ENCODE data around the gene UBE2H.

DNA sequence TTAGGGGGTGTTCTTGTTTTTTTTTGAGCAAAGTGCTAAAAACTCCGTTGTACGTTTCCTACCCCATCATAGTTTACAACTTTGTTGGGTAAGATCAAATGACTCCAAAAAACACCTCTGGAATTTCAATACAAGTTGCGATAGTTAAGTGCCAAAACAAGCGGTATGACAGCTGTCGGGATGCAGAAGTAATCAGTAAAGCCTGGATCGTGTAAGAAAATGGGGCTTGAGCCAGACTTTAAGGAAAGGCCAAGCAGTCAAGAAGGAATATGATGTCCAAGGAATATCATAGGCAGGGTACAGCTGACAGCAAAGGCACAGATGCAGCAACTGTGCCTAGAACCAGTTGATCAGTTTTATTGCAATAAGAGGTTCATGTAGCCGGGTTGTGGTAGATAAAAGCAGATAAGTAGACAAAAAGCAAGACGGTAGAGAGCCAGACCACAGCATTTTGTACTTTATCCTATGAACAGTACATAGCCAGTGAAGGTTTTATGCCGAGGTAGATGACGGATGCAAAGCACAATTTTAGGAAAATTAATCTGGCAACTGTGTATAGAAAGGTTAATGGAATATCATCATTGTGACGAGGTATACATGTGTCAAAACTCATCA lies 45.5 kb downstream of the UBE2H start:
- TF ChIP-seq, protein P1, sequence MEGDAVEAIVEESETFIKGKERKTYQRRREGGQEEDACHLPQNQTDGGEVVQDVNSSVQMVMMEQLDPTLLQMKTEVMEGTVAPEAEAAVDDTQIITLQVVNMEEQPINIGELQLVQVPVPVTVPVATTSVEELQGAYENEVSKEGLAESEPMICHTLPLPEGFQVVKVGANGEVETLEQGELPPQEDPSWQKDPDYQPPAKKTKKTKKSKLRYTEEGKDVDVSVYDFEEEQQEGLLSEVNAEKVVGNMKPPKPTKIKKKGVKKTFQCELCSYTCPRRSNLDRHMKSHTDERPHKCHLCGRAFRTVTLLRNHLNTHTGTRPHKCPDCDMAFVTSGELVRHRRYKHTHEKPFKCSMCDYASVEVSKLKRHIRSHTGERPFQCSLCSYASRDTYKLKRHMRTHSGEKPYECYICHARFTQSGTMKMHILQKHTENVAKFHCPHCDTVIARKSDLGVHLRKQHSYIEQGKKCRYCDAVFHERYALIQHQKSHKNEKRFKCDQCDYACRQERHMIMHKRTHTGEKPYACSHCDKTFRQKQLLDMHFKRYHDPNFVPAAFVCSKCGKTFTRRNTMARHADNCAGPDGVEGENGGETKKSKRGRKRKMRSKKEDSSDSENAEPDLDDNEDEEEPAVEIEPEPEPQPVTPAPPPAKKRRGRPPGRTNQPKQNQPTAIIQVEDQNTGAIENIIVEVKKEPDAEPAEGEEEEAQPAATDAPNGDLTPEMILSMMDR (optimal IDR thresholded peaks at IDR 0.05 in 1 of 3, IDR thresholded peaks at IDR 0.05 in 1 of 3, conservative IDR thresholded peaks at IDR 0.05 in 1 of 3; ENCODE audit: extremely low read depth in 1 of 3, insufficient read depth in 2 of 3, low read length in 3 of 3): no peak
- TF ChIP-seq EZH2 (IDR thresholded peaks at IDR 0.05; ENCODE audit: low read length): no peak
